K562 (cell line): ENCODE measurements around the gene ADGRG1. TPM values are rescaled to one million over a fixed set of nuclear protein-coding genes. Genes with fewer than 3 reads are reported as not detected.

Experiments used
- ATAC-seq: fragments of 200-7000 bp; cut with Tn5 transposase; 3 replicates; pipeline ENCODE4 v1.9.1; 2020; ENCODE audit warnings: moderate library complexity
- BruUV-seq: library from RNA; stranded (reverse); fragments of 400-500 nt; replicated peaks from 2 replicates; lab custom pipeline; 2021; lab: Mats Ljungman, UMichigan
- CTCF ChIA-PET: fragments of 300-600 bp; formaldehyde crosslinking; extraction: SDS; loops from one replicate; lab custom pipeline; 2021; ENCODE audit warnings: low intra/inter-chr PET ratio; lab: Yijun Ruan, JAX
- POLR2A ChIA-PET: fragments of 300-600, 350-650 bp; sonication (Branson Sonifier 250); formaldehyde crosslinking; extraction: SDS; loops from one replicate; lab custom pipeline; 2021; ENCODE audit warnings: antibody characterized with exemption, inconsistent platforms; lab: Yijun Ruan, JAX
- DNase-seq, 4 experiments: peaks; one replicate each; pipeline versions ENCODE4 v3.0.0 to v3.0.0-alpha.2; 2011 to 2018; ENCODE audit warnings: low spot score in 3 of 4, mixed read lengths in 3 of 4; ENCODE audit errors: extremely low read depth in 1 of 4
- FAIRE-seq: peaks from 2 replicates; lab custom pipeline; 2011; peaks lifted over from hg19 to GRCh38; lab: Jason Lieb, UNC
- H2AFZ ChIP-seq: 2 replicates; pipeline ENCODE4 v1.6.0; 2011; ENCODE audit warnings: low read depth, low read length, control low read depth, inconsistent platforms
- H3K27ac ChIP-seq: fragments of 200-600 bp; 3 replicates; pipeline ENCODE4 v1.8.0; 2011; ENCODE audit warnings: low read depth, mild to moderate bottlenecking, control low read depth, inconsistent platforms, low read length, moderate library complexity, mixed read lengths; ENCODE audit errors: extremely low read depth
- H3K27me3 ChIP-seq, 2 experiments: fragments of 300-600 bp in 1 of 2; 2 replicates in 1 of 2; 3 replicates in 1 of 2; pipeline versions ENCODE4 v1.6.0 to v1.8.0; 2011; ENCODE audit warnings: inconsistent platforms in 2 of 2, low read length in 2 of 2, mild to moderate bottlenecking in 1 of 2, mixed read lengths in 1 of 2, moderate library complexity in 1 of 2; ENCODE audit not compliant: control insufficient read depth in 2 of 2, insufficient read depth in 2 of 2
- H3K36me3 ChIP-seq: fragments of 300-600 bp; 3 replicates; pipeline ENCODE4 v1.8.0; 2011; ENCODE audit warnings: mild to moderate bottlenecking, low read length, inconsistent platforms; ENCODE audit not compliant: control insufficient read depth, insufficient read depth
- H3K4me1 ChIP-seq, 2 experiments: fragments of 200-600 bp in 1 of 2; replicated peaks in 1 of 2; 2 replicates in 1 of 2; 3 replicates in 1 of 2; pipeline versions ENCODE4 v1.5.1 to v1.8.0; 2011; ENCODE audit warnings: inconsistent platforms in 2 of 2, low read length in 2 of 2, mild to moderate bottlenecking in 1 of 2, mixed read lengths in 1 of 2, moderate library complexity in 1 of 2; ENCODE audit not compliant: control insufficient read depth in 2 of 2, insufficient read depth in 2 of 2
- H3K4me2 ChIP-seq: 2 replicates; pipeline ENCODE4 v1.6.1; 2011; ENCODE audit warnings: low read length, control low read depth, inconsistent platforms, mixed read lengths; ENCODE audit not compliant: insufficient read depth
- H3K4me3 ChIP-seq: fragments of 200-600 bp; sonication (generic), shearing (Covaris generic); 2 replicates; pipeline ENCODE4 v1.5.1; 2016; ENCODE audit warnings: control low read depth, inconsistent platforms
- H3K79me2 ChIP-seq: fragments of 200-600 bp; 3 replicates; pipeline ENCODE4 v1.8.0; 2011; ENCODE audit warnings: low read length, inconsistent platforms; ENCODE audit not compliant: control insufficient read depth, insufficient read depth
- H3K9ac ChIP-seq, 2 experiments: 2 replicates each; pipeline versions ENCODE4 v1.6.0 to v1.6.1; 2011; ENCODE audit warnings: low read depth in 2 of 2, low read length in 2 of 2, control low read depth in 1 of 2, inconsistent platforms in 1 of 2, mild to moderate bottlenecking in 1 of 2, mixed read lengths in 1 of 2; ENCODE audit not compliant: insufficient read depth in 1 of 2
- H3K9me1 ChIP-seq: one replicate; pipeline ENCODE4 v1.6.0; 2011; ENCODE audit warnings: inconsistent platforms, mild to moderate bottlenecking, low read length, moderate library complexity; ENCODE audit not compliant: control insufficient read depth, insufficient read depth
- H3K9me3 ChIP-seq: replicated peaks from 2 replicates; pipeline ENCODE4 v1.5.1; 2011; ENCODE audit warnings: low read depth, low read length, inconsistent platforms; ENCODE audit not compliant: control insufficient read depth, insufficient read depth
- H4K20me1 ChIP-seq: replicated peaks from 2 replicates; pipeline ENCODE4 v1.6.1; 2011; ENCODE audit warnings: low read length, inconsistent platforms, mixed read lengths; ENCODE audit not compliant: control insufficient read depth, insufficient read depth
- BMI1 ChIP-seq: fragments of 150-350 bp; IDR thresholded peaks from 2 replicates; pipeline ENCODE4 v1.6.1; 2014; ENCODE audit warnings: low read length
- CREBBP ChIP-seq: IDR thresholded peaks from one replicate; pipeline ENCODE4 v1.6.1; 2012; ENCODE audit warnings: low read depth, mild to moderate bottlenecking, control low read depth, inconsistent platforms, low read length
- CREM ChIP-seq: IDR thresholded peaks from 2 replicates; pipeline ENCODE4 v1.6.1; 2014; ENCODE audit warnings: antibody characterized with exemption, low read depth
- CSDE1 ChIP-seq, 2 experiments: fragments of 450-650 bp; IDR thresholded peaks; 2 replicates each; pipeline ENCODE4 v1.6.1; 2016; ENCODE audit warnings: mild to moderate bottlenecking in 1 of 2
- FOXM1 ChIP-seq, 2 experiments: fragments of 450-650 bp in 1 of 2; sonication (generic) in 1 of 2; formaldehyde crosslinking in 1 of 2; IDR thresholded peaks; 2 replicates each; pipeline versions ENCODE4 v1.6.1 to v1.9.0; 2017 to 2022; ENCODE audit warnings: low read depth in 2 of 2, mild to moderate bottlenecking in 2 of 2, missing genetic modification reagents in 1 of 2, moderate library complexity in 1 of 2
- RBBP5 ChIP-seq: fragments of 200-600 bp; sonication (generic); IDR thresholded peaks from 2 replicates; pipeline ENCODE4 v1.6.1; 2012; ENCODE audit warnings: borderline replicate concordance, mild to moderate bottlenecking, low read length, control low read depth, inconsistent platforms; ENCODE audit not compliant: insufficient read depth, poor library complexity, severe bottlenecking
- RBM22 ChIP-seq: fragments of 200-400 bp; formaldehyde crosslinking; IDR thresholded peaks from 2 replicates; pipeline ENCODE4 v1.6.1; 2018; ENCODE audit warnings: low read length, low read depth; ENCODE audit not compliant: poor library complexity, severe bottlenecking
- TAF1 ChIP-seq: IDR thresholded peaks from 2 replicates; pipeline ENCODE4 v1.6.1; 2011; ENCODE audit warnings: mild to moderate bottlenecking, low read length, moderate library complexity; ENCODE audit not compliant: insufficient read depth, control insufficient read depth, severe bottlenecking; ENCODE audit errors: extremely low read depth
- WGBS: fragments of 100-300 bp; shearing (Covaris generic); methylation state at CpG from one replicate; pipeline ENCODE4 v1.1.6; 2016; ENCODE audit warnings: low coverage, mixed read lengths; ENCODE audit not compliant: insufficient coverage; ENCODE audit errors: missing lambda C conversion rate; 5-methylcytosine and 5-hydroxymethylcytosine counted together
- in situ Hi-C: fragments of 300-500 bp; cut with MboI; formaldehyde crosslinking; loops from 4 replicates; pipeline ENCODE4 v1.15.0; 2018; ENCODE audit warnings: inconsistent platforms, mixed read lengths
- intact Hi-C: fragments of 100-400 bp; cut with micrococcal nuclease; formaldehyde crosslinking; loops from 2 replicates; pipeline ENCODE4 v1.14.2; 2022
- polyA plus RNA-seq, 8 experiments: library from polyadenylated mRNA; depleted of rRNA in 4 of 8; stranded (reverse) in 5 of 8; unstranded in 3 of 8; fragments of >200 nt; fragmentation: Nextera tagmentation in 2 of 8; fragmentation: Illumina TruSeq in 1 of 8; extraction: Ambion mirVana in 2 of 8; extraction: Trizol in 1 of 8; gene quantifications; 2 replicates each; pipeline versions ENCODE4 v1.2.1 to v1.2.3, GENCODE V29; 2011 to 2014; ENCODE audit warnings: inconsistent platforms in 1 of 8, missing spikeins in 1 of 8
- total RNA-seq, 7 experiments: library from RNA; depleted of rRNA in 6 of 7; stranded (reverse); fragments of >200 nt in 6 of 7; fragmentation: Illumina TruSeq in 2 of 7; extraction: Trizol in 2 of 7; gene quantifications; 2 replicates each; pipeline versions ENCODE4 v1.2.1 to v1.2.3, GENCODE V29; 2011 to 2021; ENCODE audit warnings: low replicate concordance in 1 of 7
- TF ChIP-seq, protein P1 (sequence below): fragments of 450-650 bp; IDR thresholded peaks from 2 replicates; pipeline ENCODE4 v1.6.1; 2016; ENCODE audit warnings: antibody characterized with exemption
- TF ChIP-seq, protein P2 (sequence below), 2 experiments: fragments of 450-650 bp; formaldehyde crosslinking in 1 of 2; IDR thresholded peaks; 2 replicates each; pipeline versions ENCODE4 v1.4.0 to v1.6.1; 2014 to 2020; ENCODE audit warnings: mild to moderate bottlenecking in 2 of 2, borderline replicate concordance in 1 of 2, low read depth in 1 of 2

ADGRG1 gene
- total and polyA plus RNA-seq, 9 of the 15 experiments (the other 6 are each of a cell fraction or from before 2014, with no cell fraction given): 0.04 to 0.31 (median 0.16) TPM; not detected in 6

DNA sequence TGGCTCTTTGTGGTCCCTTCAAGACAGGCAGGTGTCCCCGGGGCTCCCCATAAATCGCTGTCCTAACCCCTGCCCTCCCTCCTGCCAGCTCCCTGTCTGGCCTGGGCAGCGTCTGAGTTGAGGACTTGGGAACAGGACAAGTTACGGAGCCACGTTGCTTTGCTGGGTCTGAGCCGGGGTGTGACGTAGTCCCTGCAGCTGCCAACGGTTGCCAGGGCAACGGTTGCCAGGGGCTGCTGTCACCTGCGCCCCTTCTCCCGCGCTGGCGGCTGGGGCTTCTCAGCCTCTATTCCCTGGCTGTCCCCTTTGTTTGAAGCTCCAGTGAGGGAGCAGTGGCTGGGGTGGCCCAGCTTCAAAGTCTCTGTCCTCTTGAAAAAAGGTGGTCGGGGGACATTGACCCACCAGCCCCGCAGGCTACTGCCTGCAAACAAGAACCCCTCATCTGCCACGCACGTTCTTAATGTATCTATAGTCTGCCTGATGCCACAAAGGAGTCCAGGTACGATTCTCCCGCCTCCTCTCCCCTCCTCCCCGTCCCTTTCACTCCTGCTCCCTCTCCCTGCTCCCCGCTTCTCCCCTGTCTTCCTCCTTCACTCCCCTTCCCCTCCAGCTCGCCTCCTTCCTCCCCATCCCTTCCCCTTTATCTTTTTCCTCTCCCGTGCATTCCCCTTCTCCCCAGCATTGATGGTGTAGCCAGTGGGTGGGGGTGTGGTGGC, 10.9 kb downstream of the ADGRG1 start:
- Histone ChIP-seq H3K9me1 (no peaks in the 10 kb centered on the region), H3K9me3 (no peaks in the 10 kb centered on the region; the same call in 1 of the 2 replicates), H3K27ac (no peak overlapping the region), H3K4me1 (peaks cover 0 to 9% of the 10 kb centered on the region in 2 experiments; a peak in 2 of 5 replicates), H3K27me3 (peaks cover 17 to 62% of the 10 kb centered on the region in 2 experiments), H3K4me2 (no peak overlapping the region), H3K9ac (no peak overlapping the region), H3K4me3 (no peak overlapping the region), H2AFZ (no peak overlapping the region), H3K36me3 (no peaks in the 10 kb centered on the region), H4K20me1 (no peaks in the 10 kb centered on the region; the same call in none of the 2 replicates), H3K79me2 (no peaks in the 10 kb centered on the region)
- in situ Hi-C loops: no loop called here
- WGBS: 1% methylated on average over 12 of the region's 23 CpGs
- ATAC-seq (no peak; the same call in 2 of the 3 replicates), DNase-seq (peak in 2 of 4 experiments; percentile 47), FAIRE-seq (no peak)
- CTCF ChIA-PET: interaction anchor here (1.2 kb wide), 1 partner anchor 48 kb away, joined by 4 read pairs; no protein-coding TSS in a partner anchor
- intact Hi-C loops: no loop called here
- BruUV-seq: no TSS peak
- POLR2A ChIA-PET: interaction anchor here (0.6 to 1.6 kb wide), 3 partner anchors 10 to 39 kb away, joined by 3 to 5 read pairs (median 4); no protein-coding TSS in a partner anchor
- TF ChIP-seq BMI1 (peak; percentile 63; the same call in 1 of the 2 replicates), CREBBP (no peak), TAF1 (no peak), FOXM1 (IDR thresholded peaks at IDR 0.05; ENCODE audit: low read depth) (no peak), FOXM1 (CRISPR knock-in tag; IDR thresholded peaks at IDR 0.05; ENCODE audit: low read depth) (no peak), RBM22 (peak; percentile 66), CREM (peak; percentile 62; the same call in 1 of the 2 replicates), RBBP5 (no peak), CSDE1 (IDR thresholded peaks at IDR 0.05) (0 out of 4 replicates have a peak, but pooled peaks of 1 of the 2 experiments have one; percentile 45)
- TF ChIP-seq, protein P1, sequence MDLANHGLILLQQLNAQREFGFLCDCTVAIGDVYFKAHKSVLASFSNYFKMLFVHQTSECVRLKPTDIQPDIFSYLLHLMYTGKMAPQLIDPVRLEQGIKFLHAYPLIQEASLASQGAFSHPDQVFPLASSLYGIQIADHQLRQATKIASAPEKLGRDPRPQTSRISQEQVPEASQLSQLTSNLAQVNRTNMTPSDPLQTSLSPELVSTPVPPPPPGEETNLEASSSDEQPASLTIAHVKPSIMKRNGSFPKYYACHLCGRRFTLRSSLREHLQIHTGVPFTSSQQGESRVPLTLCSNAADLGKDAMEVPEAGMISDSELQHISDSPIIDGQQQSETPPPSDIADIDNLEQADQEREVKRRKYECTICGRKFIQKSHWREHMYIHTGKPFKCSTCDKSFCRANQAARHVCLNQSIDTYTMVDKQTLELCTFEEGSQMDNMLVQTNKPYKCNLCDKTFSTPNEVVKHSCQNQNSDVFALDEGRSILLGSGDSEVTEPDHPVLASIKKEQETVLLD: no peak
- TF ChIP-seq, protein P2, sequence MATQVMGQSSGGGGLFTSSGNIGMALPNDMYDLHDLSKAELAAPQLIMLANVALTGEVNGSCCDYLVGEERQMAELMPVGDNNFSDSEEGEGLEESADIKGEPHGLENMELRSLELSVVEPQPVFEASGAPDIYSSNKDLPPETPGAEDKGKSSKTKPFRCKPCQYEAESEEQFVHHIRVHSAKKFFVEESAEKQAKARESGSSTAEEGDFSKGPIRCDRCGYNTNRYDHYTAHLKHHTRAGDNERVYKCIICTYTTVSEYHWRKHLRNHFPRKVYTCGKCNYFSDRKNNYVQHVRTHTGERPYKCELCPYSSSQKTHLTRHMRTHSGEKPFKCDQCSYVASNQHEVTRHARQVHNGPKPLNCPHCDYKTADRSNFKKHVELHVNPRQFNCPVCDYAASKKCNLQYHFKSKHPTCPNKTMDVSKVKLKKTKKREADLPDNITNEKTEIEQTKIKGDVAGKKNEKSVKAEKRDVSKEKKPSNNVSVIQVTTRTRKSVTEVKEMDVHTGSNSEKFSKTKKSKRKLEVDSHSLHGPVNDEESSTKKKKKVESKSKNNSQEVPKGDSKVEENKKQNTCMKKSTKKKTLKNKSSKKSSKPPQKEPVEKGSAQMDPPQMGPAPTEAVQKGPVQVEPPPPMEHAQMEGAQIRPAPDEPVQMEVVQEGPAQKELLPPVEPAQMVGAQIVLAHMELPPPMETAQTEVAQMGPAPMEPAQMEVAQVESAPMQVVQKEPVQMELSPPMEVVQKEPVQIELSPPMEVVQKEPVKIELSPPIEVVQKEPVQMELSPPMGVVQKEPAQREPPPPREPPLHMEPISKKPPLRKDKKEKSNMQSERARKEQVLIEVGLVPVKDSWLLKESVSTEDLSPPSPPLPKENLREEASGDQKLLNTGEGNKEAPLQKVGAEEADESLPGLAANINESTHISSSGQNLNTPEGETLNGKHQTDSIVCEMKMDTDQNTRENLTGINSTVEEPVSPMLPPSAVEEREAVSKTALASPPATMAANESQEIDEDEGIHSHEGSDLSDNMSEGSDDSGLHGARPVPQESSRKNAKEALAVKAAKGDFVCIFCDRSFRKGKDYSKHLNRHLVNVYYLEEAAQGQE (IDR thresholded peaks at IDR 0.05; ENCODE audit: borderline replicate concordance): no peak
- TF ChIP-seq, protein P2 (CRISPR knock-in tag; IDR thresholded peaks at IDR 0.05; ENCODE audit: low read depth): no peak
